ENCODE data around the gene KCNQ1. TPM values are rescaled to one million over a fixed set of nuclear protein-coding genes. Genes with fewer than 3 reads are reported as not detected.

KCNQ1 gene
- total and polyA plus RNA-seq, 2 experiments from 2014 or later = not detected

- WGBS, 2 experiments (ENCODE audit: low coverage in 1 of 2, low lambda C conversion rate in 2 of 2, missing lambda C conversion rate in 2 of 2) = 65 to 66% methylated on average over 16 of the region's 16 CpGs
- TF ChIP-seq EZH2phosphoT487 (IDR thresholded peaks at IDR 0.05; ENCODE audit: insufficient read depth, low read depth) (no peak), EZH2 (IDR thresholded peaks at IDR 0.05; ENCODE audit: insufficient read depth, poor library complexity, severe bottlenecking) (no peak)
These were observed 148.0 kb downstream of the KCNQ1 start for GRCh38 chr11:2592559-2593392.

GRCh38 chr11:2593393-2593950 lies 148.7 kb downstream of the KCNQ1 start:
- no peak for TF ChIP-seq EZH2phosphoT487 (IDR thresholded peaks at IDR 0.05; ENCODE audit: insufficient read depth, low read depth)
- no peak for TF ChIP-seq EZH2 (IDR thresholded peaks at IDR 0.05; ENCODE audit: insufficient read depth, poor library complexity, severe bottlenecking)
- DNase-seq = no peak
- Histone ChIP-seq H3K4me1 (ENCODE audit: insufficient read depth) (no peaks in the 10 kb centered on the region), H3K4me3 (no peak overlapping the region), H3K9me3 (ENCODE audit: low read depth) (peaks cover 7% of the 10 kb centered on the region), H3K27me3 (replicated peaks; ENCODE audit: insufficient read depth) (peaks cover 17% of the 10 kb centered on the region), H3K9ac (no peak overlapping the region), H4K20me1 (ENCODE audit: insufficient read depth) (no peaks in the 10 kb centered on the region), H2AFZ (no peak overlapping the region), H3K9me2 (ENCODE audit: insufficient read depth) (no peaks in the 10 kb centered on the region), H3K27ac (no peak overlapping the region), H3K79me2 (ENCODE audit: insufficient read depth) (no peaks in the 10 kb centered on the region), H3K36me3 (ENCODE audit: low read depth) (no peaks in the 10 kb centered on the region), H3F3A (ENCODE audit: insufficient read depth) (no peaks in the 10 kb centered on the region), H3K4me2 (ENCODE audit: unreplicated experiment) (no peak overlapping the region)
- in situ Hi-C loops (cut with MboI) = no loop called here
- 60 to 65% methylated on average over 15 of the region's 15 CpGs for WGBS, 2 experiments (ENCODE audit: low coverage in 1 of 2, low lambda C conversion rate in 2 of 2, missing lambda C conversion rate in 2 of 2)

More at GRCh38 chr11:2592559-2593392, 148.0 kb downstream of the KCNQ1 start:
- no peak overlapping the region for H3K9ac ChIP-seq
- no peak overlapping the region for H3K4me3 ChIP-seq
- H2AFZ ChIP-seq = no peak overlapping the region
- H3K9me3 ChIP-seq (ENCODE audit: low read depth) = no peaks in the 10 kb centered on the region
- H3F3A ChIP-seq (ENCODE audit: insufficient read depth) = no peaks in the 10 kb centered on the region
- H3K4me2 ChIP-seq (ENCODE audit: unreplicated experiment) = no peak overlapping the region
- no peak for DNase-seq
- no peaks in the 10 kb centered on the region for H3K79me2 ChIP-seq (ENCODE audit: insufficient read depth)
- no peaks in the 10 kb centered on the region for H3K4me1 ChIP-seq (ENCODE audit: insufficient read depth)
- peaks cover 13% of the 10 kb centered on the region for H3K27me3 ChIP-seq (replicated peaks; ENCODE audit: insufficient read depth)
- in situ Hi-C loops (cut with MboI) = no loop called here
- H4K20me1 ChIP-seq (ENCODE audit: insufficient read depth) = no peaks in the 10 kb centered on the region
- H3K27ac ChIP-seq = no peak overlapping the region
- H3K9me2 ChIP-seq (ENCODE audit: insufficient read depth) = no peaks in the 10 kb centered on the region
- no peaks in the 10 kb centered on the region for H3K36me3 ChIP-seq (ENCODE audit: low read depth)

- Histone ChIP-seq H3K9ac (no peak overlapping the region), H3K27me3 (replicated peaks; ENCODE audit: insufficient read depth) (peaks cover 17% of the 10 kb centered on the region), H3F3A (ENCODE audit: insufficient read depth) (no peaks in the 10 kb centered on the region), H2AFZ (no peak overlapping the region), H3K9me2 (ENCODE audit: insufficient read depth) (no peaks in the 10 kb centered on the region), H4K20me1 (ENCODE audit: insufficient read depth) (no peaks in the 10 kb centered on the region), H3K79me2 (ENCODE audit: insufficient read depth) (no peaks in the 10 kb centered on the region), H3K9me3 (ENCODE audit: low read depth) (peaks cover 7% of the 10 kb centered on the region), H3K36me3 (ENCODE audit: low read depth) (no peaks in the 10 kb centered on the region), H3K4me2 (ENCODE audit: unreplicated experiment) (no peak overlapping the region), H3K4me3 (no peak overlapping the region), H3K4me1 (ENCODE audit: insufficient read depth) (no peaks in the 10 kb centered on the region), H3K27ac (no peak overlapping the region)
- TF ChIP-seq EZH2phosphoT487 (IDR thresholded peaks at IDR 0.05; ENCODE audit: insufficient read depth, low read depth) (no peak), EZH2 (IDR thresholded peaks at IDR 0.05; ENCODE audit: insufficient read depth, poor library complexity, severe bottlenecking) (no peak)
- WGBS, 2 experiments (ENCODE audit: low coverage in 1 of 2, low lambda C conversion rate in 2 of 2, missing lambda C conversion rate in 2 of 2) = 58 to 67% methylated on average over 1 of the region's 1 CpG
- in situ Hi-C loops (cut with MboI) = no loop called here
- no peak for DNase-seq
These were observed 149.5 kb downstream of the KCNQ1 start for GRCh38 chr11:2594267-2594666.

DNA sequence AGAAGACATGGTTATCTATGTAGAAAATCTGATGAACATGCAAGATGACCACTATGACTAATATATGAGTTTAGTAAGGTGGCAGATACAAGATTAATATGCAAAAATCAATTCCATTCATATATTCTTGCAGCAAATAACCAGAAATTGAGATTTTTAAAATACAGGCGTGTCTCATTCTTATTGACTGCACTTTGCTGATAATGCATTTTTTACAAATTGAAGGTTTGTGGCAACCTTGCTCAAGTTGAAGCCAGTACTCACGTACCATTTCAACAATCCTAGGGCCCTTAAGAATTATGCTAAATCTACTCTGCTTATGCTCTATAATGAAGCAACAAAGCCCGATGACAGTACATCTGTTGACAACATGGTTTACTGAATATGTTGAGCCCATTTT lies 150.4 kb downstream of the KCNQ1 start:
- H3K36me3 ChIP-seq (ENCODE audit: low read depth) = no peaks in the 10 kb centered on the region
- in situ Hi-C loops (cut with MboI) = no loop called here
- 5 to 8% methylated on average over 3 of the region's 3 CpGs for WGBS, 2 experiments (ENCODE audit: low coverage in 1 of 2, low lambda C conversion rate in 2 of 2, missing lambda C conversion rate in 2 of 2)

More for the DNA sequence above, 150.4 kb downstream of the KCNQ1 start:
- Histone ChIP-seq H3K9me3 (ENCODE audit: low read depth) (peaks cover 7% of the 10 kb centered on the region), H3K27me3 (replicated peaks; ENCODE audit: insufficient read depth) (peaks cover 17% of the 10 kb centered on the region), H3K9me2 (ENCODE audit: insufficient read depth) (no peaks in the 10 kb centered on the region), H3K4me3 (no peak overlapping the region), H2AFZ (no peak overlapping the region), H3K4me1 (ENCODE audit: insufficient read depth) (no peaks in the 10 kb centered on the region), H3K79me2 (ENCODE audit: insufficient read depth) (no peaks in the 10 kb centered on the region), H3F3A (ENCODE audit: insufficient read depth) (no peaks in the 10 kb centered on the region), H3K27ac (no peak overlapping the region), H3K9ac (no peak overlapping the region), H4K20me1 (ENCODE audit: insufficient read depth) (no peaks in the 10 kb centered on the region), H3K4me2 (ENCODE audit: unreplicated experiment) (no peak overlapping the region)
- TF ChIP-seq EZH2 (IDR thresholded peaks at IDR 0.05; ENCODE audit: insufficient read depth, poor library complexity, severe bottlenecking) = no peak
- DNase-seq = no peak
